IMR-90 (cell line): ENCODE measurements around the gene PLCH2. TPM values are rescaled to one million over a fixed set of nuclear protein-coding genes. Genes with fewer than 3 reads are reported as not detected.
A peak's percentile ranks its signal among the peaks of the same experiment; 100 is the strongest.

ENCODE experiments used
- ATAC-seq: fragments of 200-7000 bp; cut with Tn5 transposase; 2 replicates; pipeline ENCODE4 v1.9.1; 2020; ENCODE audit warnings: low read depth, mild to moderate bottlenecking, moderate library complexity
- BruUV-seq: library from RNA; stranded (reverse); fragments of 400-500 nt; replicated peaks from 2 replicates; lab custom pipeline; 2021; lab: Mats Ljungman, UMichigan
- CTCF ChIA-PET: fragments of 300-600 bp; formaldehyde crosslinking; extraction: SDS; loops from one replicate; lab custom pipeline; 2021; ENCODE audit warnings: antibody characterized with exemption; lab: Yijun Ruan, JAX
- POLR2A ChIA-PET: fragments of 300-600 bp; sonication (Branson Sonifier 250); formaldehyde crosslinking; loops from one replicate; lab custom pipeline; 2022; ENCODE audit warnings: antibody characterized with exemption; ENCODE audit not compliant: unreplicated experiment; lab: Charles Lee
- DNase-seq: peaks from one replicate; pipeline ENCODE4 v3.0.0; 2013
- H2AFZ ChIP-seq: replicated peaks from 2 replicates; pipeline ENCODE3; 2013; ENCODE audit warnings: low read length, mild to moderate bottlenecking; ENCODE audit not compliant: poor library complexity
- H2AK5ac ChIP-seq: 2 replicates; pipeline ENCODE4 v1.6.1; 2013; ENCODE audit warnings: low read depth, low read length, inconsistent platforms
- H2AK9ac ChIP-seq: replicated peaks from 2 replicates; pipeline ENCODE3; 2013; ENCODE audit warnings: mild to moderate bottlenecking, low read depth, low read length, moderate library complexity; ENCODE audit not compliant: poor library complexity
- H2BK120ac ChIP-seq: 2 replicates; pipeline ENCODE4 v1.6.1; 2013; ENCODE audit warnings: low read depth, low read length, inconsistent platforms
- H2BK15ac ChIP-seq: 3 replicates; pipeline ENCODE4 v1.6.1; 2013; ENCODE audit warnings: low read depth, low read length, inconsistent platforms
- H2BK20ac ChIP-seq: 2 replicates; pipeline ENCODE4 v1.6.1; 2013; ENCODE audit warnings: low read depth, mild to moderate bottlenecking, inconsistent platforms, low read length, moderate library complexity
- H2BK5ac ChIP-seq: 2 replicates; pipeline ENCODE4 v1.6.1; 2013; ENCODE audit warnings: mild to moderate bottlenecking, low read depth, low read length, inconsistent platforms; ENCODE audit not compliant: poor library complexity, severe bottlenecking
- H3K14ac ChIP-seq: replicated peaks from 2 replicates; pipeline ENCODE4 v1.6.1; 2013; ENCODE audit warnings: low read depth, low read length, inconsistent platforms
- H3K18ac ChIP-seq: 2 replicates; pipeline ENCODE4 v1.6.1; 2013; ENCODE audit warnings: low read depth, low read length, control low read depth
- H3K23ac ChIP-seq: 2 replicates; pipeline ENCODE4 v1.6.1; 2013; ENCODE audit warnings: low read depth, low read length, inconsistent platforms
- H3K27ac ChIP-seq: 2 replicates; pipeline ENCODE4 v1.5.1; 2013; ENCODE audit warnings: mild to moderate bottlenecking, control low read depth, low read length; ENCODE audit not compliant: insufficient read depth
- H3K27me3 ChIP-seq: 2 replicates; pipeline ENCODE4 v1.6.1; 2013; ENCODE audit warnings: low read length; ENCODE audit not compliant: control insufficient read depth, insufficient read depth
- H3K36me3 ChIP-seq: 2 replicates; pipeline ENCODE4 v1.6.1; 2013; ENCODE audit warnings: low read length, mixed read lengths; ENCODE audit not compliant: control insufficient read depth, insufficient read depth
- H3K4ac ChIP-seq: 2 replicates; pipeline ENCODE4 v1.6.1; 2013; ENCODE audit warnings: low read depth, low read length, inconsistent platforms
- H3K4me1 ChIP-seq: 2 replicates; pipeline ENCODE4 v1.6.1; 2013; ENCODE audit warnings: low read length, mixed read lengths; ENCODE audit not compliant: control insufficient read depth, insufficient read depth
- H3K4me2 ChIP-seq: 2 replicates; pipeline ENCODE4 v1.6.1; 2013; ENCODE audit warnings: low read depth, mild to moderate bottlenecking, control low read depth, low read length, moderate library complexity
- H3K4me3 ChIP-seq: 2 replicates; pipeline ENCODE4 v1.5.1; 2013; ENCODE audit warnings: low read depth, mild to moderate bottlenecking, control low read depth, low read length, moderate library complexity; ENCODE audit not compliant: insufficient read depth
- H3K56ac ChIP-seq: 2 replicates; pipeline ENCODE4 v1.6.1; 2013; ENCODE audit warnings: low read length, inconsistent platforms; ENCODE audit not compliant: insufficient read depth; ENCODE audit errors: extremely low read depth
- H3K79me1 ChIP-seq, 2 experiments: 2 replicates each; pipeline ENCODE4 v1.6.1; 2013; ENCODE audit warnings: low read length in 2 of 2, inconsistent platforms in 1 of 2, low read depth in 1 of 2
- H3K9ac ChIP-seq: 2 replicates; pipeline ENCODE4 v1.6.1; 2013; ENCODE audit warnings: low read depth, low read length, control low read depth
- H3K9me1 ChIP-seq: 2 replicates; pipeline ENCODE4 v1.6.1; 2013; ENCODE audit warnings: low read length, inconsistent platforms; ENCODE audit not compliant: insufficient read depth
- H3K9me3 ChIP-seq: 2 replicates; pipeline ENCODE4 v1.6.1; 2013; ENCODE audit warnings: low read length; ENCODE audit not compliant: control insufficient read depth, insufficient read depth
- H4K20me1 ChIP-seq: 2 replicates; pipeline ENCODE4 v1.6.1; 2013; ENCODE audit warnings: low read length, inconsistent platforms; ENCODE audit not compliant: insufficient read depth
- H4K5ac ChIP-seq: 2 replicates; pipeline ENCODE4 v1.6.1; 2013; ENCODE audit warnings: mild to moderate bottlenecking, low read depth, low read length, control low read depth
- H4K8ac ChIP-seq, 2 experiments: 2 replicates each; pipeline ENCODE4 v1.6.1; 2013; ENCODE audit warnings: low read depth in 2 of 2, low read length in 2 of 2, control low read depth in 1 of 2, inconsistent platforms in 1 of 2
- H4K91ac ChIP-seq: 2 replicates; pipeline ENCODE4 v1.6.1; 2013; ENCODE audit warnings: low read depth, low read length, inconsistent platforms; ENCODE audit not compliant: insufficient read depth
- CHD1 ChIP-seq: IDR thresholded peaks from 2 replicates; pipeline ENCODE4 v1.6.1; 2012; ENCODE audit warnings: low read depth, low read length, improper control_type of control experiment
- MAFK ChIP-seq: IDR thresholded peaks from 2 replicates; pipeline ENCODE4 v1.6.1; 2012; ENCODE audit warnings: low read depth, low read length, improper control_type of control experiment
- MXI1 ChIP-seq: IDR thresholded peaks from 2 replicates; pipeline ENCODE4 v1.6.1; 2012; ENCODE audit warnings: low read depth, mild to moderate bottlenecking, low read length, moderate library complexity, borderline replicate concordance
- RAD21 ChIP-seq: IDR thresholded peaks from 2 replicates; pipeline ENCODE4 v1.6.1; 2012; ENCODE audit warnings: low read length, improper control_type of control experiment
- WGBS, 2 experiments: methylation state at CpG; one replicate each; pipeline versions ENCODE4 v1.1.5 to v1.1.7; 2013; ENCODE audit warnings: missing lambda C conversion rate in 2 of 2; ENCODE audit not compliant: insufficient read length in 1 of 2; ENCODE audit errors: extremely low coverage in 2 of 2; 5-methylcytosine and 5-hydroxymethylcytosine counted together
- dilution Hi-C: fragments of 300-500 bp; cut with HindIII; formaldehyde crosslinking; loops from one replicate; pipeline ENCODE4 v1.14.3; 2018; ENCODE audit warnings: low sequenced_read_pairs; ENCODE audit not compliant: unreplicated experiment
- in situ Hi-C: fragments of 300-500 bp; cut with MboI; formaldehyde crosslinking; loops from 3 replicates; pipeline ENCODE4 v1.14.3; 2019; ENCODE audit warnings: low sequenced_read_pairs, inconsistent platforms, mixed read lengths
- intact Hi-C: fragments of 100-400 bp; cut with micrococcal nuclease; formaldehyde crosslinking; loops from 2 replicates; pipeline ENCODE4 v1.10.0; 2022
- polyA plus RNA-seq, 3 experiments: library from polyadenylated mRNA; depleted of rRNA; stranded (reverse); fragments of >200 nt; gene quantifications; 2 replicates each; pipeline ENCODE4 v1.2.3, GENCODE V29; 2012; ENCODE audit warnings: low replicate concordance in 1 of 3
- total RNA-seq: library from RNA; depleted of rRNA; stranded (reverse); fragments of >200 nt; gene quantifications from 2 replicates; pipeline ENCODE4 v1.2.3, GENCODE V29; 2012
- TF ChIP-seq, protein P1 (sequence below): fragments of 150-350 bp; IDR thresholded peaks from 2 replicates; pipeline ENCODE4 v1.6.1; 2017; ENCODE audit warnings: mild to moderate bottlenecking, antibody characterized with exemption, low read length, low read depth

Gene PLCH2
- total and polyA plus RNA-seq, 2 of the 4 experiments (the other 2 are of a cell fraction): 0.18 to 1.9 TPM

DNA sequence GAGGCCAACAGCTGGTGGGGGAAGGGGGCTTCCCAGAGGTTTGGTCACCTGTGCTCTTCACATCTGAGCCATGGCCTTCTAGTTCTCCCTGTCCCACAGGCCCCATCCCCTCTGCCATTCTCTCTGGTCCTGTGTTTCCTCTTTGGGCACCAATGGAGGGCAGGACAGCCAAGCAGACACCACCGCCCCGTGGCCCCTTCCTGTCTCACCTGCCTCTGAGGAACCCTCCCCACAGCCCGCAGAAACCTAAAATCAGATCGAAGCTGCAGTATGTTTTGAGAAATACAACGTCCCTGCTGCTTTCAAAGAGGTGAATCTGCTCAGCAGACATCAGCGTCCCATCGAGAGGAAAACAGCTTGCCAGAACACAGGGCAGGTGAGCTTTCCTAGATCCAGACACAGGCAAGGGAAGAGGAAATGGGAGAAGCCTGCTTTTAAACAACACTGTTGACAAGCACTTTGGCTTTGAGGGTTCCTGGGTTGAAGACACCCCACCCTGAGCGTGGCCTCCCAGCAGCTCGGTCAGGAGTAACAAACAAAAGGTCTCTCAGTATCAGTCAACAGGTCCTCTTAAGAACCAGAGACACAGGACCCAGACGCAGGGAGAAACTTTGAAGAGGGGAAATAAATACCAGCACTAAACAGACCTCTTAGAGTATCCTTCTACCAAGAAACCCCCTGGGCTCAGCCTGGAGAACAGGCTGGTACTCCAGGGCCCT is 48.0 kb downstream of the PLCH2 start:
- H3K27ac ChIP-seq: peak overlapping the region; percentile 82; the same call in 1 of the 2 replicates
- DNase-seq: no peak
- peak overlapping the region; percentile 28; the same call in 1 of the 2 replicates for H3K56ac ChIP-seq
- H4K91ac ChIP-seq: peak overlapping the region; percentile 86
- peak overlapping the region in 1 of 2 experiments; percentile 77; a peak in 2 of 4 replicates for H4K8ac ChIP-seq
- H2AK5ac ChIP-seq: peak overlapping the region; percentile 96
- H3K79me1 ChIP-seq: peaks cover 7 to 45% of the 10 kb centered on the region in 2 experiments
- no peak overlapping the region; the same call in 1 of the 2 replicates for H3K9ac ChIP-seq
- H3K14ac ChIP-seq: peak overlapping the region; percentile 85
- peaks cover 6% of the 10 kb centered on the region; the same call in 1 of the 2 replicates for H3K27me3 ChIP-seq
- H2BK15ac ChIP-seq: peak overlapping the region; percentile 26; the same call in 2 of the 3 replicates
- H3K4me1 ChIP-seq: peaks cover 25% of the 10 kb centered on the region
- H3K9me1 ChIP-seq: peaks cover 13% of the 10 kb centered on the region
- ATAC-seq: no peak
- H2BK120ac ChIP-seq: peak overlapping the region; percentile 91
- 72% methylated on average over 3 of the region's 10 CpGs; no CpG with 5 or more reads in 1 of the 2 experiments for WGBS, 2 experiments
- BruUV-seq: no TSS peak
- peak overlapping the region; percentile 70 for H2BK20ac ChIP-seq
- TF ChIP-seq, protein P1, sequence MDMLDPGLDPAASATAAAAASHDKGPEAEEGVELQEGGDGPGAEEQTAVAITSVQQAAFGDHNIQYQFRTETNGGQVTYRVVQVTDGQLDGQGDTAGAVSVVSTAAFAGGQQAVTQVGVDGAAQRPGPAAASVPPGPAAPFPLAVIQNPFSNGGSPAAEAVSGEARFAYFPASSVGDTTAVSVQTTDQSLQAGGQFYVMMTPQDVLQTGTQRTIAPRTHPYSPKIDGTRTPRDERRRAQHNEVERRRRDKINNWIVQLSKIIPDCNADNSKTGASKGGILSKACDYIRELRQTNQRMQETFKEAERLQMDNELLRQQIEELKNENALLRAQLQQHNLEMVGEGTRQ: no peak
- TF ChIP-seq MAFK (no peak), RAD21 (no peak), CHD1 (no peak), MXI1 (no peak)
- in situ Hi-C loops (no loop called here), intact Hi-C loops (no loop called here), dilution Hi-C loops (no loop called here)
- H4K5ac ChIP-seq: peak overlapping the region; percentile 35
- H3K18ac ChIP-seq: no peak overlapping the region; the same call in 1 of the 2 replicates
- peaks cover 49% of the 10 kb centered on the region for H4K20me1 ChIP-seq
- no peak overlapping the region for H2AFZ ChIP-seq
- peak overlapping the region; percentile 84 for H3K4ac ChIP-seq
- H3K4me3 ChIP-seq: no peak overlapping the region
- peak overlapping the region; percentile 70 for H3K23ac ChIP-seq
- H3K4me2 ChIP-seq: peak overlapping the region; percentile 72; the same call in 1 of the 2 replicates
- H3K36me3 ChIP-seq: peaks cover 20% of the 10 kb centered on the region
- no peaks in the 10 kb centered on the region for H3K9me3 ChIP-seq
- peak overlapping the region; percentile 84 for H2BK5ac ChIP-seq
- peak overlapping the region; percentile 96 for H2AK9ac ChIP-seq
- POLR2A ChIA-PET: no interaction called here
- CTCF ChIA-PET: interaction anchor here (0.6 kb wide), 1 partner anchor 71 kb away, joined by 4 read pairs; no protein-coding TSS in a partner anchor
